GM19099 (cell line): Measurements from ENCODE around the gene MYO9B.

ENCODE experiments used
- POLR2A ChIP-seq: IDR thresholded peaks from 3 replicates; pipeline ENCODE4 v1.6.1; 2011; ENCODE audit warnings: low read depth; ENCODE audit not compliant: insufficient read length; ENCODE audit errors: extremely low read depth

Gene MYO9B

DNA sequence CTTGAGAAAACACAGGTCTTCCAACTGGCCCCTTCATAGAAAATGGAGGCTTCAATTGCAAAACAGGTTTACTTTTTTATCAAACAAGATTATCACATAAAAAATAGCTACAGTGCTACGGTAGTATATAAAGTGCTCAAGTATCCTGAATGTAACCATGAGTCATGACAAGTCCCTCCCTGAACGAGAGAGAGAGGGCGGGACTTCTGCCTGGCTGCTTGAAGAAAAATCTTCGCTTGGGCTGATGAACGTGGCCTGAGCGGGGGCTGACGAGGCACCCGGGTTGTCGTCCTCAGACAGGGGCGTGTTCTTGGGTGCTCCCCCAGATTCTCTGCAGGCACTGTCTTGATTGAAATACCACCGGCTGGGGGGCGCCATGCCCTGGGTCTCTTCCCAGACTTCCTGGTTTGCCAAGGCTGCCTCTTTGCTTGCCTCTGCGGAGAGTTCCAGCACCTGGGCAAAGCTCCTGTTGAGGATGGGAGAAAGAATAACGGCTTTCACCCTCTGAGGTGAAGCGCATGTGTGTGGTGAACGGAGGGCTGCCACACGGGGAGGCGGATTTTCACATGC, 25.8 kb upstream of the MYO9B start:
- TF ChIP-seq POLR2A, result no peak

DNA sequence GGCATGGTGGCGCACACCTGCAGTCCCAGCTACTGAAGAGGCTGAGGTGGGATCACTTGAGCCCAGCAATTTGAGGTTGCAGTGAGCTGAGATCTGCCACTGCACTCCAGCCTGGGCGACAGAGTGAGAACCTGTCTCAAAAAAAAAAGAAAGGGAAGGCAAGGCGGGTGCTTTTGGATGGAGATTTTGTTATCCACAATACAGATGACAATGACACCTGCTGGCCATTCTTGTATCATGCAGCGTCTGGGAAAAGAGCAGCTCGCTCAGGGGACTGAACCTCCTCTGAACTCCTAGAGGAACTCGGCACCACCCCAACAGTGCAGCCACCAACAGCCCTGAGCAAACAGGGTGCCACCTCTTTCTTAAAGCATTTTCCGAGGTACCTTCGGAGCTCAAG, 23.1 kb upstream of the MYO9B start:
- TF ChIP-seq POLR2A, result no peak

DNA sequence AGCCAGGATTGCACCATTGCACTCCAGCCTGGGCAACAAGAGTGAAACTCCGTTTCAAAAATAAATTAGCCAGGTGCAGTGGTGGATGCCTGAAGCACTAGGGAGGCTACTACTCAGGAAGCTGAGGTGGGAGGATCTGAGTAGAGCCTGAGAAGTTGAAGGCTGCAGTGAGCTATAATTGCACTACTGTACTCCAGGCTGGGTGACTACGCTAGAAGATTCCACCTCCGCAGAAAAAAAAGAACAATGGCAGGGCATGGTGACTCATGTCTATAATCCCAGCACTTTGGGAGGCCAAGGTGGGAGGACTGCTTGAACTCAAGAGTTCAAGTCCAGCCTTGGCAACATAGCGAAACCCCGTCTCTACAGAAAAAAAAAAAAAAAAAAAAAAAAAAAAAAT, 20.8 kb upstream of the MYO9B start:
- TF ChIP-seq POLR2A, result no peak

DNA sequence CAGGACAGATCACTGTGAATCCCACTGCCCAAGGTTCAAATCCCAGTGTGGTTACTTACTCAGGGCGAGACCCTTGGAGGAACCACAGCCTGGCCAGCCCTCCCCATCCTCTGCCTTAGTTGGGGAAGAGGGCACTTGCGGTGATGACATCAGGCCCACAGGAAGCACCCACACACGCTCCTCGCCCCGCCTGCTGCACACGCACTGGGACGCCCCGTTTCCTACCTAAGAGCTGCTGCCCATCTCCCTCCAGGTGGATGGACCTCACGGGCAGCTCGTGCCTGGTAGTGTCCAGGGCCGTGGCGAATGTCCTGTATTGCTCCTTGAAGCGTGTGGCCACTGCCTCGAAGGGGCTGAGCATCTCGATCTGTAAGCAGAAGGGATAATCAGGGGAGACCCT, 19.9 kb upstream of the MYO9B start:
- no peak for TF ChIP-seq POLR2A

DNA sequence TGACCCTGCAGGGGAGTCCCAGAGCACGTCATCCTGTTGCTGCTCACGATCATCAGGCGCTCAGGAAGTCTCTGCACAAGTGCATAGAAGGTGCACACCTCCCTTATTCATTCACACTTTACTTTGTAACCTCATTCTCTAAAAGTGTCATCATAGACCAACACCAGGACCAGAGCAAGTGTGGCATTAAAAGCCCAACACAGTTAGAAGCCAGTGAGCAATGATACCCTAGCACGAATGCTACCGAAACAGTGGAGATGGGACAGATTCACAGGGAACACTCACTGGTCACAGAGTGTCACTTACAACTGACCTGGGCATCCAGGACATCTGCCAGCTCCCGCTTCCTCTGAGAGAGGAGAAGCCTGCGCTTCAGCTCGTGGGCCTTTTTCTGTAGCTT, 17.3 kb upstream of the MYO9B start:
- no peak for TF ChIP-seq POLR2A

DNA sequence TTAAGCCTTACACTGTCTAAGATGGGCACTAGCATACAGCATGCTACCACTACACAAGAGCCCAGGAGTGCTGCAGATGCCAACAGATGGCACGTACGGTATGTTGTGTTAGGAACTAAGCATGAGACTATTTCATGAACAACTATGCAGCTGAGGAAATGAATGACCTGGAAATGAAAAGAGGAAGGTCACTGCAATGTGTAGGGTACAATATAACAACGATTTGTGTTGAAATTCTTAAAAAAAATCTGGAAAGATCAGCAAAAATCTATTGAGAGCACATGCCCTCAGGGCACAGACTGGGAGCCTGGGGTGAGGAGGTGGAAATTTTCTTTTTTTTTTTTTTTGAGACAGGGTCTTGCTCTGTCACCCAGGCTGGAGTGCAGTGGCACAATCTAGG, 14.8 kb upstream of the MYO9B start:
- TF ChIP-seq POLR2A, result no peak

DNA sequence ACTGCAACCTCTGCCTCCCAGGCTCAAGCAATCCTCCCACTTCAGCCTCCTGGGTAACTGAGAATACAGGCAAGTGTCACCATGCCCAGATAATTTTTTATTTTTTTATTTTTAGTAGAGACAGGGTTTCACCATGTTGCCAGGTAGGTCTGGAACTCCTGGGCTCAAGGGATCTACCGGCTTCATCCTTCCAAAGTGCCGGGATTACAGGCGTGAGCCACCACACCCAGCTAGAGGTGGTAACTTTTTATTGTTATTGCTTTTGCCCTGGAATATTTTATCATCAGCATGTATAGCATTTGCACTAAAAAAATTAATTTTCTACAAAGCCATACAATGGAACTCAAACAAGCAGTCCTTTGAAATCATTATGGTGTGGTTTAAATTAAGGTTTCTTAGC, 14.4 kb upstream of the MYO9B start:
- TF ChIP-seq POLR2A, result no peak

DNA sequence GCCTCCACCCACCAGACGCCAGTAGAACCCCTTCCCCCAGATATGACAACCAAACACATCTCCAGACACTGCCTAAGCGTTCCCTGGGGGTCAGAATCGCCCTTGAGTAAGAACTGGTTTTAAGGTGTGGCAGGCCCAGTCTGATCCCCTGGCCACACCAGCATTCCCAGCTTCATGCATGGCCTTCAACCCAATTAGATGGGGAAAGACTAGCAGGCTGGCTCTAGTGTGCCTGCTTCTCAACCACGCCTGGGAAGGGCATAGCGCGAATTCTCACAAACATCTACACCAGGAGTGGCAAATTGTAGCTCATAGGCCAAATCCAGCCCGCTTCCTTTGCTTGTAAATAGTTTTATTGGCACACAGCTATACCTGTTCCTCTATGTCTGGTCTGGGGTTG, 13.9 kb upstream of the MYO9B start:
- no peak for TF ChIP-seq POLR2A

DNA sequence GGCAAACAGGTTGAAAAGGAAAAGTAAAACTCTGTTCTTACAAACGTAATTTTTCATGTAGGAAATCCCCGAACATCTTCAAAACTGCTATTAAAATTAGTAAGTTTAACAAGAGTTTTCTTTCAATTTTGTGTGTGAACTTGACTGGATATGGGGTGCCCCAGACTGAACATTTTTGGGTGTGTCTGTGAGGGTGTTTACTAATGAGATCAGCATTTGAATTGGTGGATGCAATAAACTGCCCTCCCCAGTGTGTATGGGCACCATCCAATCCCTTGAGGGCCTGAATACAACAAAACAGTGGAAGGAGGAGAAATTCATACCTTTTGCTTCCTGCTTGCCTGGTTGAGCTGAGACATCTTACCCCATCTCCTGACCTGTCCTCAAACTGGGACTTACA, 12.1 kb upstream of the MYO9B start:
- TF ChIP-seq POLR2A, result no peak

DNA sequence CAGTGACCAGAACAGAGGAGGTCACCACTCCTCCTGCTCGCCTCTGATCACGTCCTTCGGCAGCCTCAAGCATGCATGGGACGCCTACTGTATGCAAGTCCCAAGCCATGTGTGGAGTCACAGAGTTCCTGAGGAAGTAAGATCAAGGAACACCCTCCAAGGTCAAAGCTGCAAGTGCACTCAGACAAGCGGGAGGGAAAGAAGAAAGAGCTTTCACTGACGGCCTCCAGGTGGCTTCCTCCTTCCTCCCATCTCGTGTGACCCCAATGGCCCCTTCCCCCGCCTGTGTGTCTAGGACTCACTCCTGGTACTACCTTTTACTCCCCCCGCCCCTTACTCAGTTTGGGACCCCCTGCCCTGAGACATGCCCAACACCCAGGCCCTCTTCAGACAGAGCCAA, 6.4 kb upstream of the MYO9B start:
- no peak for TF ChIP-seq POLR2A

DNA sequence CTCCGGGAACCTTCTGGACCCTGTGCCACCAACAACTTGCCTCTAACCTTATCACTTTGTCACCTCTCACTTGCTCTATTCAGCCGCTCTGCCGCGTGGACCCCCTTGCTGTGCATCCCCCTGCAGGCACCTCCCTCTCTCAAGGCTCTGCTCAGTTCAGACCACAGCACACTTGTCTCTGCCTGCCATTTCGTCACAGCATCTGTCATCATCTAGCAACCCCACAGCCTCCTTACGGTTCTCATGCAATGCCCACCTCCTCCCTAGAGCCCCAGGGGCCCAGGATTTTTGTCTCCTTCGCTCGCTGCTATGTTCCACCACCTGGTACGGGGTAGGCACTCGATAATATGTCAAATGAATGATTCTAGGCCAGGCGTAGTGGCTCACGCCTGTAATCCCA, 5.2 kb upstream of the MYO9B start:
- TF ChIP-seq POLR2A, result no peak

DNA sequence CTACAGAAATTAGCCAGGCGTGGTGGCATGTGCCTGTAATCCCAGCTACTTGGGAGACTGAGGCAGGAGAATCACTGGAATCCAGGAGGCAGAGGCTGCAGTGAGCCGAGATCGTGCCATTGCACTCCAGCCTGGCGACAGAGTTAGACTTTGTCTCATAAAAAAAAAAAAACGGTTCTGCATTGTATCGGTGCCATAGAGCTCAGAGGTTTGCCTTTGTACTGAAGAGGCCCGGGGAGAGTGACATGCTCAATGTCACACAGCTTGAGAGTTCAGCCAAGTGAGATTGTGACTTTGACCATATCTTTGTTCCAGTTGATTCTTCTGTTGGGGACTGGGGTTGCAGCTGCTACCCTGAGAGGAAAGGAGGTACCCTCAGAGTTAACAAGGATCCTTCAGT, 4.7 kb upstream of the MYO9B start:
- no peak for TF ChIP-seq POLR2A

DNA sequence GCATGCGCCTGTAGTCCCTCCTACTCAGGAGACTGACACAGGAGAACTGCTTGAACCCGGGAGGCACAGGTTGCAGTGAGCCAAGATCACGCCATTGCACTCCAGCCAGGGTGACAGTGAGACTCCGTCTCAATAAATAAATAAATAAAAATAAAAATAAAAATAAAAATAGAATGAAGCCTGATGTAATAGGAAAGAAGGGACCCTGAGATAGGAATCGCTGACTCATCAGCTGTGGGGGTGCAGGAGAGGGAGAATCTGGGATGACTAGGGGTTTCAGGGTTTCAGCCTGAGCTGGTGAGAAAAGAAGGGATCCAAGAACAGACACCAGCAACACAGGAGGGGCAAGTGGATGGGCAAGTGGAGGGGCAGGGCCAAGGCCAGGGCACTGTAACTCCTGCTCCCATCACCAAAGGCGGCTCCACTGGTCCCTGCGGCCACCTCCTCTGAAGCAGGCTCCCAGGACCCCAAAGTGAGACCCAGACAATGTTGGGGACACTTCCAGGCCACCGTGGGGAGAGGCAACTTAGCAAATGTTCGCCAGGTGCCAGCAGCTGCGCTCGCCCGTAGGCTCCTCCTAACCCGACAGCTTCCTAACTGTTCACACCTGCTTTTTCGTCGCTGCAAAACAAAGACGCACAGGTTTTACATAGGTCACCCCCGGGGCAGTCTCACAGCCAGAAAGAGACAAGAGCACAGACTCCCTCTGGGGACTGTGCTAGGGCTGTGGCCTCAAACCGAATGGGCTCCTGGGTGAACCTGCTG, 1.5 kb upstream of the MYO9B start:
- no peak for TF ChIP-seq POLR2A

DNA sequence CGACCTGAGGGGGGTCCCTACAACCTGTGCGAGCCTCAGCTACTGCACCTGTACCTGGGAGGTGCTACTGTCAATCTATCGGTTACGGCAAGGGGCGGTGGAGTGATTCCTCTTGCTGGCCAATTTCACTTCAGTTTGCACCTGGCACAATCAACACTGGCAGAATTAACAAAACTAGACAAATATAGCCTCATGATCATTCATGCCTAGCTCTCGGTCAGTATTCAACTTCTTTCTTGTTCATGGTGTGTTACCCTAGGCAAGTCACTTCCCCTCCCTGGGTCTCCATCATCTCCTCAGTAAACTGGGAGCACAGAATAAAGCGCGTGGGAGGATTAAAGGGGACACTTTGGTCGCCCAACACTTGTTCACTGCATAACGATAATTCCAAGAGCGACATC, 943 bp upstream of the MYO9B start:
- no peak for TF ChIP-seq POLR2A

DNA sequence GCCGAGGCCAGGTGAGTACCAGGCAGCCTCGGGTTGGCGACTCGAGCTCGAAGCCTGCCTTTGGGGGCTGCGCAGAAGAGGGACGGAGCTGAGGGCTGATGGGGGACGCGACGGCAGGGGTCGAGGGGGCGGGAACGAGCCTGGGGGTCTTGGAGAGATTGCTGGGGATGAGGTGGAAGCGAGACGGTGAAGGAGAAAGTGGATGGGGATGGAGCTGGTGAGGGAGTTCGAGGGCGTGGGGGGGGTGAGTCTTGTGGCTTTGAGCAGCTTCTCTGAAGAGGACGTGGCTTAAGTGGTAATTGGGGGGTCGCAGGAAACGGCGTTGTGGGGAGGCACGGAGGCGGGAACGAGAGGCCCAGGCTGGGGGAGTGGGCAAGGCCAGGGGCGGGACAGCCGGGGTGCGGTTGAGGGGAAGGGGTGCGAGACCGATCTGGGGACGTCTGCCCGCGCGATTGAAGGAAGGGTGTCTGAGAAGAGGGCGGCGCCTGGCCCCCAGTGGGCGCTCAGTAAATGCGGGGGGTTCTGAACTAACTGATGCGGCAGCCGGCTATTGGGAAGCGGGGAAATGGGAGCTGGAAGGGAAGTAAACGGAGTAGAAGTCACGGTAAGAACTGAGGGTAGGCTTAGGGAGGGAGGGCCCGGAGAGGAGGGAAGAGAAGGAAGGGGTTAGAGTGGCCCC, 426 bp downstream of the MYO9B start:
- no peak for TF ChIP-seq POLR2A

DNA sequence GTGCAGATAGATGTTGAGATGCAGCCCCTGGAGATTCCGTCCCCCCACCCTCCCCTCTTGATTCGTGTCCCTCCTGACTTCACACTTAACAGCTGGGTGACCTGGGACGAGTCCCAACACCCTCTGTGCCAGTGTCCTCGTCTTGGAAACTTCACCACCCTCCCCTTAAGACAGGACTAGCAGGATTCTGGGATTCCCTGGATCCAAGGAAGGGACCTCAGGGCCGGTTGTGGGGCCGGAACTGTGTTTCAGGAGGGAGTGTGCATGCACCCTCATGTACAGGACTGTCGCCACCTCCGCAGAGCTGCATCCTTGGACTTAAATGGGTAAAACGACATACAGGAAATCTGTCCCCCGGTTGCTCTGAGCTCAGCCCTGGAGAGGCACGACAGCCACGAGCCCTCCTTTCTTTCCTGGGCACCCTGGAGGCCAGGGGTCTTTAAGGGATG, 990 bp downstream of the MYO9B start:
- no peak for TF ChIP-seq POLR2A
